Adrenal gland (tissue), 5 donors: ENCODE data around the gene MRPL17.

Experiments used
- CTCF ChIP-seq, 6 experiments: fragments of 450-650 bp in 4 of 6; fragments of 200-600 bp in 2 of 6; sonication (generic) in 1 of 6; IDR thresholded peaks; 1 replicate in 5 of 6; 2 replicates in 1 of 6; pipeline versions ENCODE4 v1.5.1 to v1.8.0; 2016 to 2021; ENCODE audit warnings: antibody characterized with exemption in 6 of 6, mild to moderate bottlenecking in 2 of 6, moderate library complexity in 1 of 6
- POLR2A ChIP-seq, 2 donors: fragments of 450-650 bp; IDR thresholded peaks; one replicate each; pipeline ENCODE4 v1.6.1; 2017; ENCODE audit warnings: antibody characterized with exemption in 2 of 2, mild to moderate bottlenecking in 2 of 2, moderate library complexity in 1 of 2
- donor health status: DM: no; HTN: no; CAD: no.

- TF ChIP-seq CTCF (IDR thresholded peaks at IDR 0.05) (no peak), POLR2A (IDR thresholded peaks at IDR 0.05) (no peak)
Measured at GRCh38 chr11:6724013-6724412, 40.9 kb upstream of the MRPL17 start.
